Stimulated activated CD4-positive, alpha-beta T cell treated with anti-CD3 and anti-CD28 coated beads, Interleukin-15, amount 100 ng/mL, for 1 hour (primary cell): Measurements from ENCODE around the gene ZNF407.

Experiments
- DNase-seq, 2 donors: peaks; one replicate each; pipeline ENCODE4 v3.0.0-alpha.2; 2020; ENCODE audit warnings: low read depth in 1 of 2, low spot score in 1 of 2

Gene ZNF407

DNA sequence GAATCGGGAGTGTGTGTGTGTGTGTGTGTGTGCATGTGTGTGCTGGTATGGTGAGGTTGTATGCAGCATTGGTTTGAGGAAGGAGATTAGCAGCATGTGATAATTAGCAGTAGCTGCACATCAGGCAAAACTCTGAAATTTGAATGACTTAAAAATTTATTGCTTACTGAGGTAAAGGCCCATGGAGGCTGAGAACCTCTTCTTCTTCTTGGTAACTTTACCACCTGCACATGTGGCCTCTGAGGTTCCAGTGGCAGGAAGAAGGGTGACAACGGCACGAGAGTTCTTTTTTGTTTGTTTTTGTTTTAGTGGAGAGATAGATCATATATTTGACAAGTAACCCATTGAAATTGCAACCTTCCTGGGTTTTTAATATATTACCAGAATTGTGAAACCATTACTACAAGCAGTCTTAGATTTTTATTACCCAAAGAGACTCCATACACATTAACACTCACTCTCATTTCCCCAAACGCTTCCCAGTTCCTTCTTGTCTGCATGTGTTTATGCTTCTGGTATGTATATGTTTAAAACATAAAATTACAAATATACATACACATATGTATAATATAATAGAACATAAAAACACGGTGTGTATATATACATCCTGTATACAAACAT lies 319.2 kb downstream of the ZNF407 start:
- DNase-seq = no peak

DNA sequence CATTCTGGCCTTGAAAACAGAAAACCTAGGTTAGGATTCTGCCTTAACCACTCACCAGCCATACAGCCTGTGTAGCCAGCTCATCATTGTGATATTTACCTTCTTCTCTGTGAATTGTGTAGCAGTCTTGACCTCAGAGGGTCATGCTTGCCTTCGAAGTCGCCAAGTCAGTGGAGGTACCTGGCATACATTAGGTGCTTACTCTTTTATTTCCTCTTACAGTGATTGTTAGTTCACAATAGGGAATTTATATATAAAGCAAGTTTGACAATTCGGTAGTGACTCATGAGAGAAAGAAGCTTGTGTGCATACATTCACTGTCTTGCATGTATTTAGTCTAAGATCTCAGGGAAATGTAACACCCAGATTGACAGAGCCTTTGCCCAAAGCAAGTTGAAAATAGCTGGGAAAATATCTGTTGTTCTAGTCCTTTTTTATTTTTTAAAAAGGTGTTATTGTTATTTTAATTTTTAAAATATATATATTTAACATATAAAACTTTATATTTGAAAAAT lies 320.7 kb downstream of the ZNF407 start:
- DNase-seq = no peak

DNA sequence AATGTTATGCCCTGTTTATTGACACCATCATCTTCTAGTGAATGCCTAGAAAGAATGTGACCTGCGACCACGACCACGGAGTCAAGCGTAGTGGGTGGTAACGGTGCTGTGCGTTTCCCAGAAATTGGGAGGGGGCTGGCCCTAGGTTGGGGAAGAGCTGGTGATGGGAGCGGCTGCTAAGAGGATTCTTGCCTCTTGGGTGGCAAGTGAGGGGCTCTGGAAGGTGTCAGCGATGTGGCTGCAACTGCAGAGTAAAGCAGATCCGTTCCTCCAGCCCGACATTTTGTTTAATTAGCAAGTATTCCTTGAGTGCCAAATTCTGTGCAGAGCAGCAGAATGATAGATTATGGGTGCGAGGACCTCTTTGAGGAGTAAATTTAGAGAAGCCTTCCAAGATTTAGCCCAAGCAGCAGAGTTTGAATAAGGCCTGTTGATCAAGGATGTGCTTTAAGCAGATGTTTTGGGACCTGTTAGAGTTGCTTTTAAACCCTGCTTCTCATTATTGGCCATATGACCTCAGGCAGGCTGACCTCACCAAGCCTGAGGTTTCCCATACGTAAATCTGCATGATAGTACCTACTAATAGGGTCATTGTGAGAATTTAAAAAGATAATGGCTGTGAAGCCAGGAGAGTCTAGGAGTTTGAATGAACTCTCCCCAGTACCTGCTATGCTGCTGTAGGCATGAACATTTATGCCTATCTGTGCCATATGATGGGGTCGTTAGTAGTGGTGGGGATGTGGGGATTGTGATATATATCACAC lies 323.6 kb downstream of the ZNF407 start:
- no peak for DNase-seq

DNA sequence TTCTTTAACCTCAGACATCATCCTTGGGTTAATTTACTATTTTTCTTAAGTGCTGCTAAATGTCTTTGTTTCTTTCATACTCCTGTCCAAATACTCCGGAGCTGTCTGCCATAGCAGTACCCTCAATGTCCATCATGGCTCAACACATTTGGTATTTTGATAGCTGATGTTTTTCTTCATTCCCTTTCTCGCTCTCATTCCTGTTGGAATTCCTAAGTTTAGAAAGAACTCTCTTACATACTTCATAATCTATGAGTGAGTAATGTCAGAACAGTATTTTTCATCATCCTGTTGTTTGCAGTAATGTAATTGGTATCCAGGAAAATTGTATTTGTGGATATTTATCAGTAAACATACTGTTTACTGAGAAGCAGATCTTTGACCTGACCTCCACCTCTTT lies 328.4 kb downstream of the ZNF407 start:
- DNase-seq = no peak

DNA sequence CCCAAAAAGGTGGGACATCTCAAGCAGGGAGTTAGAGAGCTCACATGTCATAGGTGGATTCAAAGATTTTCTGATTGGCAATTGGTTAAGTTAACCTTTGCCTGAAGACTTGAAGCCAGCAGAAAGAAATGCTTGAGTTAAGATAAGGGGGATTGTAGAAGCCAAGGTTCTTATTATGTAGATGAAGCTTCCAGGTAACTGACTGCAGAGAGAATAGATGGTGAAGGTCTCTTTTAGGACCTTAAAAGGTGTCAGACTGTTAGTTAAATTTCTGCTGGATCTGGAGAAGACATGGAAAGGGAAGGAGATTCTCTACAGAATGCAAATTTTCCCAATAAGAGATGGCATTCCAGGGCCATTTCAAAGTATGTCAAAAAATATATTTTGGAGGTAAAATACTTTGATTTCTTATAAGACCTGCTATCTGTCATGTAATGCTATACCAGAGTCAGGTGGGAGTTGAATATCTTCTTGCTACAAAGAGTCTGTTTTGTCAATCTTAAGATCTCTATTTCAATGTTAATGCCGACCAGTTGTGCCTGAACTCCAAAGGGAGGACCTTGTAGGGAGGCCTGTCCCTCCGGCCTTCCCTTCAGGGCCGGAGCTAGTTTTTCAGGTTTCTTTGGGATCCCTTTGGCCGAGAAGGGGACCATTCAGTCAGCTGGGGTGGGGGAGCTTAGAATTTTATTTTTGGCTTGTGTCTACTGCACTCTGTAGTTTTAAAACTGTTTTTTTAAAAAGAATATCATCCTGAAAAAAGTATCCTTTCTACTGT lies 330.7 kb downstream of the ZNF407 start:
- DNase-seq = no peak

DNA sequence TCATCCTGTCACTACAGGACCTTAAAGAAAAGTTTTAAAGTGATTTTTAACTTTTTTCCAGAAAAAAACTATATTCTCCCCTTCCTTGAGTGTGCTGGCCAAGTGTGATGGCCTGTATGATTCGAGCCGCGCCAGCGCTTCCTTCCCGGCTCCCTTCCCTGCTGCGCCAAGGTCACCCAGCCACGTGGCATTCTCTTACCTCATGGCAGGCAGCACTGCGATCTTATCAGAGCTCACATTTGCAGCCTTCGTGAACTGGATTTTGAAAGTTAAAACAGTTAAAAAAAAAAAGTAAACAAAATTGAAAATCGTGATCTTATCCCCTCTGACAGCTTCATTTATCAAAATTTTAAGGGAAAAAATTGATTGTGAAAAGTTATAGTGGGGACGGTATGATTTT lies 331.4 kb downstream of the ZNF407 start:
- DNase-seq = no peak

DNA sequence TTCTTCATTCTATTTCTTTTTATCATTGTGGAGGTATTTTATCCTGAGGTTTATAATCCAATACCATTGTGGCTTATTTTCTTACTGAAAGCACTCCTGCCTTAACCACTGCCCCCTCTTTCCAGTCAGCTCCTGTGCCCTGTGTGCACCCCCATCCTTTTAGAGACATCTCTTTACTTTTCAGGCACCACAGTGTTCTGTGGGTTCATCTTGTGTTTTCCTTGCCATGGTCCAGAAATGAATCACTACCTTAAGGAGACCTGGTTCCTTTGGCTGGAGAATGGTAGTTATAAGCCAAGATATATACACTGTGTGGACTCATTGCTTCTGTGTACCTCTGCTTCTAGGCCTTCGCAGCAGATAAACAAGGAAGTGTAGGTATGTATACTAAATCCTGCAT lies 332.9 kb downstream of the ZNF407 start:
- no peak for DNase-seq

DNA sequence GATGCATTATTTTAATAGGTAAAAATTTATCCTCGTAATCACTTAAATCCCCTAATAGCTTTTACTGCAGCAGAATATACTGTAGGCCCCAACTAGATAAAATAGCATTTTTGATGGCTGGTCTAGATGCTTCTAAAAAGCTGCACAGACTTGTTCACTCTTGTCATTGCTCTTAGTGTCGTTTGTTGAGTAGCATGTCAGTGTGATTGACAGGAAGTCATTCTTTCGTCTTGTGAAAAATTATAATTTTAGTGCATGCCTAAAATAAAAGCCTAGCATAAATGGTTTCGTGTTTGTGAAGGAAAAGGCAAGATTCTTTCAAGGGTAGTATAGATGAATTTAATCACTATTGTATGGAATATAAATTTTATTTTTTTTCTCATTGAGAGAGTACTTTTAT lies 336.3 kb downstream of the ZNF407 start:
- no peak for DNase-seq

DNA sequence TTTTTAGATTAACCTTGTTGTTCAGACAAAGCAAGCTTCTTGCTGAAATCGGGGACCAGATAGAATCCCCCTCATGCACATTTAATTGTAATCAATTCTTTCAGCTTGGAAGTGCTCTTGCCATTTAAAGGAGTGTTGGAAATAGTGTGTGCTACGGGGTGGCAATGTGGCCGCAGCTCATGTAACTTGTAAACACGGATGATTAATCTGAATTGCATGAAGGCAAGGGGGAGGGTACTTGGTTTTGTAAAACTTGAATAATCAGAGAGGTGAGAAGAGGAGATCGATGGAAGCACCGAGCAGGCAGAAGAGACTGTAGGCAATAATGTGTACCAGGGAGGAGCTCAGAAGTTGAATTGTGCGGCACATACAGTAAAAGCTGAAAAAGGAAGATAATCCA lies 337.8 kb downstream of the ZNF407 start:
- DNase-seq = no peak

DNA sequence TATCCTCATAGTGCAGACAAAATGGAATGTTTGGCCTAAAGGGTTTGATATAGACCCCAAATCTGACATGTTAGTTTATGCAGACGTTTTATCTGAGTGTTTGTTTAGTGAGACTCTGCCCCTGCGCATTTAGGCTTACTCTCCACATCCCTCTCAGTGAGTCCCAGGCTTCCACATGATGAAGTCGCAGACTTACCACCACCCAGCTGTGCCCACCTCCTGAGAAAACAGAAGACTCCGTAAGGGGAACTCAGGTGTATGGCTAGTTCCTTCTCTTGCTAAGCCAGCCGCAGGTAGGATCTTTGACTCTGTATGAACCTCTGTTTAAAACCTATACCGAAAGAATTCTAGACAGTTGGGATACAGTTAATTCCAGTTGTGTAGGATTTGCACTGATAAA lies 338.7 kb downstream of the ZNF407 start:
- no peak for DNase-seq

DNA sequence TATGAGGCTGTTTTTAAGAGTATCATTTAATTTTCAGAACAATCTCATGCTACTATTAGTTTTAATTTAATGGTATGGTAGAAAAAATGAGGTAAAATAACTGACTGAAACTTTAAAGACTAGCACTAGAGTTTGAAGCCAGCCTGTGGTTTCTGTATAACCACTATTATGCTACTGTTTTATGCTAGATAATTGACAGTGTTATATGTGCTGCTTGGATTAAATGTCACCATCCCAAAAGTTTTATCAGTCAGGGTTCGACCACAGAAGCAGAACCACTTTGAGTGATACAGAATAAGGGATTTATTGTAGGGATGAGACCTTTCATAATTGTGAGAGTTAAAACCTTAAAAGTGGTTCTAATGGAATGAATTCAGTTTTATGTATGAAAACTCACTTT lies 339.6 kb downstream of the ZNF407 start:
- no peak for DNase-seq

DNA sequence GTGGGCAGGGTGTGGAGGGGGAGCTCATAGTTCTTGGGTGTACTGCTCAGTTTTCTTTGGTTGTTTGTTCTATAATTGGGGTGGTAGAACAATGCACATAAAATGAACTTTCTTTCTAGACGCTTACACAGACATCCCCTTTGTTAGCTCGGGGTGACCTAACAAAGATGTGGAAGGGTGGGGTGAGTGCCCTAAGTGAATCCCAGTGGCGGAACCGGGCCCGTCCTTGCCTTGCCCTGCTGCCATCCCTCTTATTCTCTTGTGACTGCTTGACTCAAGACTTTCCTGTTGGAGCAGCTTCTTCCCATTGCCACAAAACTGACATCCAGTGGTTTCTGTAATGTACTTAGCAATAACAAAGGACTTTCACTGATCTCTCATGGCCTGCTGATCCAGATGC lies 343.2 kb downstream of the ZNF407 start:
- DNase-seq = no peak

DNA sequence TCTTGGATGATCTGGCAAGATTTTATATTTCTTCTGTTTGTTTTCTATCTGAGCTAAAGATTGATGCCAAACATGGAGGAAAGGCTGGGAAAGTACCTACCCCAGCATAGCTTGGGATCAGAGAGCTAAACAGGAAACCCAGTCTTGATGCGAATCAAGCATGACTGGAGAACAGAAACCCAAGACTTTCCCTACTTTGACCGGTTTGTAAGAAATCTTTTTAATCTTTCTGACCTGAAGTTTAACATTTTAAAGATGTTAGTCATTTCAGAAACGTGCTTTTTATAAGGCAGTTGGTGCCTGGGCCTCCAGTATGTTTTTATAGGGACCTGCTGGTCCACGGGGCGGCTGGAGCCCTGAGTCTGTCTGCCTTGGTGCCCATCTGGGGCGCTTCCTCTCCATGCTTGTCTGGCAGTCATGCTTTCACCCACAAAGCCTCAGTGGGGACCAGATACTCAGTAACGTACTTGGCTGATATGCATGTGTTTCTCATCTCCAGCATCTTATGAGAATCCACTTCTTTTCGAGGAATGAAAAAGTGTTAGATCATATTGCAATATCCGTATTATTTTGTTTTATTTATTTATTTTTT lies 344.7 kb downstream of the ZNF407 start:
- no peak for DNase-seq

DNA sequence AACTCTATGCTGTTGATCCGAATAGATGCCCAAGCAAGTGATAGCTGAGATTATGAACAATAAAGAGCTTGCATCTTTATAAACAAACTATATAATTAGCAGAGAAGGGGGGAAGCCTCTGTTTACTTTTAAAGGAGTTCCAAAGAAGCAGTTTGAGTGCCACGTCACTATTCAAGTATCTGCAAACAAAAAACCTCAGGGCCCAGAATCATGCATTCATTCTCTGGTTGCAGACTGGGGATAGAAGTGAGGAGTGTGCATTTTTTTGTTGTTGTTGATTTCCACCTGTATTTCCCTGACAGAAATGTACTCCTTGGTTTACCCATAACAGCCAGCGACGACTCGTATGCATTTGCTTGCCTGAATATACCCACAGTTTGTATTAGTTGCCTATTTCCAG lies 347.0 kb downstream of the ZNF407 start:
- DNase-seq = no peak

DNA sequence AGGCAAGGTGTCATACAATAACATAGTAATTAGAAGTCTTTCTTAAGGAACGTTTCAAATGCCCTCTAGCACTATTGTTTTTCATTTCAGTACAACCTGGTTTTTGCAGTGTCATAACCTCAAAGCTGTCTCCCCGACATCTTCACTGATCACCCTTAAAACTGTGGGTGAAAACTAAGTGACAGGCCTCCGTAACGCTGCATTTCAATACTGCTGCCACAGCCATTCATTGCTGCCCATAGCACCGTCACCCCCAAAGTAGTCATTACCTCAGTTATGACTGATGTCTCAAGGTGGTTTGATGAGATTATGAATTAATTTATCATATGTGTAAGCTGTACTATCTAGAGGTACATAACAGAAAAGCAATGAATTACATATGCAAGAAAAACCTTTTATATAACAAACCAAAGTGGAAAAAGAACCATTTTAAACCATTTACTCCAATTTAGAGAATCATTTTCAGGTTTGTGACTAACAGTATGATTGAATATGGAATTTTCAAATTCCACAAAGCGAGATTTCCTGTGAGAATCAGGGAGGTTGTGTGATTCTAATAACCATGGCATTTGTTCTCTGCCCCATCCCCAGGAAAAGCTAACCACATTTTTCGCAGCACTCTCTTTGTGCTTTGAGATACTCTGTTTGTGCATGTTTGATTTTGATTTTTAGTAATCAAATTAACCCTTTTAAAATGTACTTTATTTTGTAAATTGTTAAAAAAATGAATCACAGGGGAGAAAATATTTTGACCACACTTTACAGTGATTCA lies 348.3 kb downstream of the ZNF407 start:
- DNase-seq = no peak

DNA sequence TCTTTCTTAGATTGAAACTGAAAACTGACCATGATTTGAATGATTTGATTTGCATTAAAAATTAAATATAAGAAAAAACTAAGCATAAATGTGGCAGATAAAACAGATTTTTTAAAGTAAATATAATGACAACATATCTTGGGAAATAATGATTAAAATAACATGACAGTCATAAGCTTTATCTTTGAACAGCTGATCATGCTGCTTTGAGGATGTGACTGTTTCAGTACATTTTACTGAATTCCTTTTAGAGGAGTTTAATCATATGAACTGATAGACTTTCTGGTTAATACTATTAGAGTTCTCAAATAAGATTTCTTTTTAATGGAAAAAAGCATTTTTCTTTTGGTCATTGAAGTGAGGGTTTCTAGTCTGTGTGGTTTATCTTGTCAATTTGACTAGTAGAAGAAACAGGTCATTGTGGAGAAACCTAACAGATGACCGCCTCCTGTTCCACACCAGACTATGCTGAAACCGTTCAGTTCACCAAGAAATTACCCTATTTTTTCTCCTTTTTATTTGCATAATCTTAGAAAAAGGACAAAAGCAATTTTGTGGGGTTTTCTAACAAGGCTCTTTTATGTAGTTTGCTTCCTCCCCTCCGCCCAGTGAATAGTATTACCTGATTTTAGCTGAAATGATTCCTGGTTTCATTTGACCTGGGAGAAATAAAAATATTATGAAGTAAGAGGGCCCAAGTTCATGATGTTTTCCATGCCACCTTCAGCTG lies 349.1 kb downstream of the ZNF407 start:
- no peak for DNase-seq

DNA sequence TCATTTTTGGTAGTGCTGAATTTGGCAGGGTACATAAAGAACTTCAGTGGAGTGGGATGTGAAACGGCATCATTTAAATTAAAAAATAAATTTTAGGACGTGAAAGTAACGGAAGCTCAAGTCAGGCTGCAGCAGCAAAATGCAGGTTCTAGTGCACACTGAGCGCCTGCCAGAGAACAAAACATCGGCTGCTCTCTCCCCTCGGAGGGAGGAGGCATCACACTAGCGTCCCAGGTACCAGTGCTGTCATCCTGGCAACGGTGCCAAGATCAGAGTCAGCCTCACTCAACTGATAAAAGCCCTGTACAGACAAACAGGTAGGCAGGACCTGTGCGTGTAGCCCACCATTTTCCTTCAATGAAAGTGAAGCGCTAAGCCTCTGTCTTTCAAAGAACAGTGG lies 349.7 kb downstream of the ZNF407 start:
- no peak for DNase-seq

DNA sequence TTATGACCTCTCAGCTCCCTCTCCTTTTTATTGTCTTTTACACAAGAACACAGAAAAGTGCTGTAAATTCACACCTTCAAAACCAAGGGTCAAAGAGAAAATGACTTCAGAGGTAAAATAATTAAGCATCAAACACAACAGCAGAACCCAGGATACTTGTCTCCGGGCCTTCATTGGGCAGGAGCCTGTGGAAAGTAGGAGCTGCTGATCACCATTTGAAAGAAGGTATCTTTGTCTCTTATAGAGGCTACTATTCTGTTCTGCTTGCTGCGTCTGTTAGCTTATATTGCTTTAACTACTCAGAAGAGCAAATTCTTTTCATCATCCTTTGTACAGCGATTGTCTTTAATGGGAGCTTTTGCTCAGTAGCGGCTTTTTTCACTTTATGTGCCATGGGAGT lies 350.2 kb downstream of the ZNF407 start:
- DNase-seq = no peak

DNA sequence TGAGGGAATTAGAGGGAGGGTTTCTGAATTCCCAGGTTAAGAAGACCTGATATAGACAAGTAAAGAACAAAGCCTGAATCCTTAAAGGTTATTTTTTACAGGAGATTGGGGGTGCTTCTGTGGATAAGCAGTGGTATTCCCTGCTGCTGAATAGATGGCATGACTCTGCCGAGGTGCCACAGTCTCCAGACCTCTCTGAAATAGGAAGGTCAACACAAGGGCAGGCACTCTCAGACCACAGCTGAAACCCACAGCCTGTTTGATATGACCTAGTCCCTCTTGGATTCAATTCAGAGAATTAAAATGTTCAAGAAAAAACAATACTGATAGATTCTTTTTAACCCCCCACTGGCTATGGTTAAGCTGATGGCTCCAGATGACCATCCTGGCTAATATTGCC lies 351.9 kb downstream of the ZNF407 start:
- no peak for DNase-seq

DNA sequence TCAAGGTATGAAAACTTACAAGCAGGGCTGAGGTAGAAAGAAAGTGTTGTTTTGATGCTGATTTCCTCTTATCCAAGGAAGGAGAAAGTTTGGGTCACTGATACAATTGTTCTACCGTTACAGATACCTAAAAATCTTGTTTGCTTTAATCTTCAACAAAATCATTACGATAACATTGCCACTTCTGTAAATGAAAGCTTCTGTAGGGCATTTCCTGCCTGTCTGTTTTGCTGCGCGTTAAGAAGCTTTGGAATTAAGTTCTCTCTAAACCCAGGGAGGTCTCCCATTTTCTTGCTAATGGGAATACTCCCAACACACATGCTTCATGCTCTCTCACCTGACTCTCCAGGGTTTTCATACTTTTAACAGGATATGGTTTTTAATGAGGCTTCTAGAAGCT lies 352.8 kb downstream of the ZNF407 start:
- DNase-seq = no peak
